ENCODE results near the gene CLINT1. TPM values are rescaled to one million over a fixed set of nuclear protein-coding genes. Genes with fewer than 3 reads are reported as not detected.

Gene CLINT1
- total RNA-seq, 1 experiment from 2014 or later: 79.6 TPM

DNA sequence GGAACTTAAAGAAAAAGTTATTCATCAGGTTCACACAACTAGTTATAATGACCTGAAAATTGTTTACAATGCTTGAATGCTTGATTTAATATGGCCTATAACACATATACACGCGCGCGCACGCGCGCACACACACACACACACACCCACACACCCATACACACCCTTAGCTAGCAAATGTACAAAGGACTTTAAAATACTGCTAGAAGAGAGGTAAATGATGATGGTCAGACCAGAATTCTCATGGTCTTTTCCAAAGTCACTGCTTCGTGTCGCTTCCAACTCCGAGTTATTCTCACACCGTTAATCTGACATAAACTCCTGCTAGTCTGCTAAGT is 109.5 kb downstream of the CLINT1 start:
- H3K4me3 Mint-ChIP-seq: no peak overlapping the region
- ATAC-seq (no peak), DNase-seq (ENCODE audit: low spot score) (no peak)
- 0 out of 2 replicates have a peak, but pooled peaks cover 4% of the 10 kb centered on the region for H3K36me3 Mint-ChIP-seq
- peaks cover 13% of the 10 kb centered on the region for H3K27me3 Mint-ChIP-seq (ENCODE audit: low read depth)
- H3K9me3 Mint-ChIP-seq: no peaks in the 10 kb centered on the region
- ChIA-PET POLR2A (no interaction called here), CTCF (interaction anchor here (0.5 to 1.0 kb wide), 2 partner anchors 13 to 425 kb away, joined by 3 to 5 read pairs; no protein-coding TSS in a partner anchor)
- no peak overlapping the region for H3K27ac Mint-ChIP-seq
- peaks cover 9% of the 10 kb centered on the region for H3K4me1 Mint-ChIP-seq
- TF ChIP-seq, protein P1, sequence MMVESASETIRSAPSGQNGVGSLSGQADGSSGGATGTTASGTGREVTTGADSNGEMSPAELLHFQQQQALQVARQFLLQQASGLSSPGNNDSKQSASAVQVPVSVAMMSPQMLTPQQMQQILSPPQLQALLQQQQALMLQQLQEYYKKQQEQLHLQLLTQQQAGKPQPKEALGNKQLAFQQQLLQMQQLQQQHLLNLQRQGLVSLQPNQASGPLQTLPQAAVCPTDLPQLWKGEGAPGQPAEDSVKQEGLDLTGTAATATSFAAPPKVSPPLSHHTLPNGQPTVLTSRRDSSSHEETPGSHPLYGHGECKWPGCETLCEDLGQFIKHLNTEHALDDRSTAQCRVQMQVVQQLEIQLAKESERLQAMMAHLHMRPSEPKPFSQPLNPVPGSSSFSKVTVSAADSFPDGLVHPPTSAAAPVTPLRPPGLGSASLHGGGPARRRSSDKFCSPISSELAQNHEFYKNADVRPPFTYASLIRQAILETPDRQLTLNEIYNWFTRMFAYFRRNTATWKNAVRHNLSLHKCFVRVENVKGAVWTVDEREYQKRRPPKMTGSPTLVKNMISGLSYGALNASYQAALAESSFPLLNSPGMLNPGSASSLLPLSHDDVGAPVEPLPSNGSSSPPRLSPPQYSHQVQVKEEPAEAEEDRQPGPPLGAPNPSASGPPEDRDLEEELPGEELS (CRISPR knock-in tag; IDR thresholded peaks at IDR 0.05): no peak
- TF ChIP-seq, protein P2, sequence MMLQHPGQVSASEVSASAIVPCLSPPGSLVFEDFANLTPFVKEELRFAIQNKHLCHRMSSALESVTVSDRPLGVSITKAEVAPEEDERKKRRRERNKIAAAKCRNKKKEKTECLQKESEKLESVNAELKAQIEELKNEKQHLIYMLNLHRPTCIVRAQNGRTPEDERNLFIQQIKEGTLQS (CRISPR knock-in tag; conservative IDR thresholded peaks at IDR 0.05): no peak
- TF ChIP-seq NR1H2 (CRISPR knock-in tag; IDR thresholded peaks at IDR 0.05) (no peak), TEAD4 (CRISPR knock-in tag; IDR thresholded peaks at IDR 0.05) (no peak), ZNF671 (CRISPR knock-in tag; IDR thresholded peaks at IDR 0.05) (no peak), IRF2 (CRISPR knock-in tag; IDR thresholded peaks at IDR 0.05; ENCODE audit: borderline replicate concordance, low read depth) (no peak), SMAD4 (CRISPR knock-in tag; IDR thresholded peaks at IDR 0.05) (no peak), PRRX2 (CRISPR knock-in tag; IDR thresholded peaks at IDR 0.05) (no peak), GABPB1 (CRISPR knock-in tag; IDR thresholded peaks at IDR 0.05) (no peak), CREB1 (CRISPR knock-in tag; IDR thresholded peaks at IDR 0.05) (no peak), NFATC4 (CRISPR knock-in tag; IDR thresholded peaks at IDR 0.05) (no peak), ZNF423 (CRISPR knock-in tag; IDR thresholded peaks at IDR 0.05) (no peak), NR3C1 (CRISPR knock-in tag; conservative IDR thresholded peaks at IDR 0.05; ENCODE audit: low read depth) (no peak)
- TF ChIP-seq, protein P3, sequence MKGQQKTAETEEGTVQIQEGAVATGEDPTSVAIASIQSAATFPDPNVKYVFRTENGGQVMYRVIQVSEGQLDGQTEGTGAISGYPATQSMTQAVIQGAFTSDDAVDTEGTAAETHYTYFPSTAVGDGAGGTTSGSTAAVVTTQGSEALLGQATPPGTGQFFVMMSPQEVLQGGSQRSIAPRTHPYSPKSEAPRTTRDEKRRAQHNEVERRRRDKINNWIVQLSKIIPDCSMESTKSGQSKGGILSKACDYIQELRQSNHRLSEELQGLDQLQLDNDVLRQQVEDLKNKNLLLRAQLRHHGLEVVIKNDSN (CRISPR knock-in tag; IDR thresholded peaks at IDR 0.05): no peak
- TF ChIP-seq, protein P4, sequence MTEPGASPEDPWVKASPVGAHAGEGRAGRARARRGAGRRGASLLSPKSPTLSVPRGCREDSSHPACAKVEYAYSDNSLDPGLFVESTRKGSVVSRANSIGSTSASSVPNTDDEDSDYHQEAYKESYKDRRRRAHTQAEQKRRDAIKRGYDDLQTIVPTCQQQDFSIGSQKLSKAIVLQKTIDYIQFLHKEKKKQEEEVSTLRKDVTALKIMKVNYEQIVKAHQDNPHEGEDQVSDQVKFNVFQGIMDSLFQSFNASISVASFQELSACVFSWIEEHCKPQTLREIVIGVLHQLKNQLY (CRISPR knock-in tag; IDR thresholded peaks at IDR 0.05): no peak
- TF ChIP-seq, protein P5, sequence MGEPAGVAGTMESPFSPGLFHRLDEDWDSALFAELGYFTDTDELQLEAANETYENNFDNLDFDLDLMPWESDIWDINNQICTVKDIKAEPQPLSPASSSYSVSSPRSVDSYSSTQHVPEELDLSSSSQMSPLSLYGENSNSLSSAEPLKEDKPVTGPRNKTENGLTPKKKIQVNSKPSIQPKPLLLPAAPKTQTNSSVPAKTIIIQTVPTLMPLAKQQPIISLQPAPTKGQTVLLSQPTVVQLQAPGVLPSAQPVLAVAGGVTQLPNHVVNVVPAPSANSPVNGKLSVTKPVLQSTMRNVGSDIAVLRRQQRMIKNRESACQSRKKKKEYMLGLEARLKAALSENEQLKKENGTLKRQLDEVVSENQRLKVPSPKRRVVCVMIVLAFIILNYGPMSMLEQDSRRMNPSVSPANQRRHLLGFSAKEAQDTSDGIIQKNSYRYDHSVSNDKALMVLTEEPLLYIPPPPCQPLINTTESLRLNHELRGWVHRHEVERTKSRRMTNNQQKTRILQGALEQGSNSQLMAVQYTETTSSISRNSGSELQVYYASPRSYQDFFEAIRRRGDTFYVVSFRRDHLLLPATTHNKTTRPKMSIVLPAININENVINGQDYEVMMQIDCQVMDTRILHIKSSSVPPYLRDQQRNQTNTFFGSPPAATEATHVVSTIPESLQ (CRISPR knock-in tag; IDR thresholded peaks at IDR 0.05): no peak
- TF ChIP-seq, protein P6, sequence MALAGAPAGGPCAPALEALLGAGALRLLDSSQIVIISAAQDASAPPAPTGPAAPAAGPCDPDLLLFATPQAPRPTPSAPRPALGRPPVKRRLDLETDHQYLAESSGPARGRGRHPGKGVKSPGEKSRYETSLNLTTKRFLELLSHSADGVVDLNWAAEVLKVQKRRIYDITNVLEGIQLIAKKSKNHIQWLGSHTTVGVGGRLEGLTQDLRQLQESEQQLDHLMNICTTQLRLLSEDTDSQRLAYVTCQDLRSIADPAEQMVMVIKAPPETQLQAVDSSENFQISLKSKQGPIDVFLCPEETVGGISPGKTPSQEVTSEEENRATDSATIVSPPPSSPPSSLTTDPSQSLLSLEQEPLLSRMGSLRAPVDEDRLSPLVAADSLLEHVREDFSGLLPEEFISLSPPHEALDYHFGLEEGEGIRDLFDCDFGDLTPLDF (CRISPR knock-in tag; IDR thresholded peaks at IDR 0.05): no peak
- TF ChIP-seq, protein P7, sequence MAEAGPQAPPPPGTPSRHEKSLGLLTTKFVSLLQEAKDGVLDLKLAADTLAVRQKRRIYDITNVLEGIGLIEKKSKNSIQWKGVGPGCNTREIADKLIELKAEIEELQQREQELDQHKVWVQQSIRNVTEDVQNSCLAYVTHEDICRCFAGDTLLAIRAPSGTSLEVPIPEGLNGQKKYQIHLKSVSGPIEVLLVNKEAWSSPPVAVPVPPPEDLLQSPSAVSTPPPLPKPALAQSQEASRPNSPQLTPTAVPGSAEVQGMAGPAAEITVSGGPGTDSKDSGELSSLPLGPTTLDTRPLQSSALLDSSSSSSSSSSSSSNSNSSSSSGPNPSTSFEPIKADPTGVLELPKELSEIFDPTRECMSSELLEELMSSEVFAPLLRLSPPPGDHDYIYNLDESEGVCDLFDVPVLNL (CRISPR knock-in tag; IDR thresholded peaks at IDR 0.05; ENCODE audit: borderline replicate concordance, low read depth): no peak

Data from WTC11 (cell line).